ENCODE measurements around the gene HBQ1.
A peak's percentile ranks its signal among the peaks of the same experiment; 100 is the strongest.

- TF ChIP-seq SP1 (IDR thresholded peaks at IDR 0.05; ENCODE audit: low read depth), result no peak
- peak; percentile 32 for TF ChIP-seq YY1 (IDR thresholded peaks at IDR 0.05; ENCODE audit: extremely low read depth, insufficient replicate concordance, low read depth, low read length)
- TF ChIP-seq CTCF (IDR thresholded peaks at IDR 0.05 in 2 of 3, conservative IDR thresholded peaks at IDR 0.05 in 1 of 3; ENCODE audit: borderline replicate concordance in 1 of 3, insufficient read depth in 1 of 3, low read depth in 2 of 3, low read length in 2 of 3), result no peak
- no peak; the same call in 1 of the 2 replicates for TF ChIP-seq ELF1 (IDR thresholded peaks at IDR 0.05; ENCODE audit: borderline replicate concordance, low read depth)
- TF ChIP-seq MAX (IDR thresholded peaks at IDR 0.05), result peak; percentile 92
- no peak for TF ChIP-seq SRF (IDR thresholded peaks at IDR 0.05; ENCODE audit: low read depth)
- peak; percentile 93 for TF ChIP-seq POLR2AphosphoS5 (IDR thresholded peaks at IDR 0.05; ENCODE audit: low read depth, low read length)
- peak; percentile 77 for TF ChIP-seq POLR2A (IDR thresholded peaks at IDR 0.05; ENCODE audit: borderline replicate concordance, extremely low read depth, insufficient read depth, insufficient read length)
- TF ChIP-seq ZFX (IDR thresholded peaks at IDR 0.05), result peak; percentile 90
- no peak for TF ChIP-seq REST (IDR thresholded peaks at IDR 0.05; ENCODE audit: low read depth)
- TF ChIP-seq TCF7L2 (IDR thresholded peaks at IDR 0.05; ENCODE audit: borderline replicate concordance, extremely low read depth, insufficient read depth, insufficient read length), result no peak
- TF ChIP-seq ATF3 (IDR thresholded peaks at IDR 0.05), result no peak
- no peak for TF ChIP-seq CBX3 (IDR thresholded peaks at IDR 0.05; ENCODE audit: low read depth)
Observed at GRCh38 chr16:228852-229730, 48.8 kb downstream of the HBQ1 start, which contains the start of gene LUC7L.

Measured in HCT116 (cell line).